Trophoblast cell (in vitro differentiated cells and primary cell): ENCODE measurements around the gene DIAPH3.

ENCODE experiments used
- DNase-seq, 2 donors: peaks; one replicate each; pipeline ENCODE4 v3.0.0-alpha.2; 2016
- H2AFZ ChIP-seq: 2 replicates; pipeline ENCODE4 v1.6.1; 2013; ENCODE audit warnings: low read length, moderate library complexity, mild to moderate bottlenecking; ENCODE audit not compliant: insufficient read depth, poor library complexity
- H2AK5ac ChIP-seq: 2 replicates; pipeline ENCODE4 v1.6.1; 2013; ENCODE audit warnings: mild to moderate bottlenecking, low read length
- H2BK120ac ChIP-seq: 2 replicates; pipeline ENCODE4 v1.6.1; 2013; ENCODE audit warnings: low read length, mild to moderate bottlenecking, moderate library complexity; ENCODE audit not compliant: insufficient read depth, poor library complexity
- H2BK12ac ChIP-seq: 2 replicates; pipeline ENCODE4 v1.6.1; 2013; ENCODE audit warnings: mild to moderate bottlenecking, low read length, moderate library complexity
- H2BK5ac ChIP-seq: 2 replicates; pipeline ENCODE4 v1.6.1; 2013; ENCODE audit warnings: low read length, low read depth, moderate library complexity, mild to moderate bottlenecking; ENCODE audit not compliant: poor library complexity
- H3K14ac ChIP-seq: 2 replicates; pipeline ENCODE4 v1.6.1; 2013; ENCODE audit warnings: mild to moderate bottlenecking, low read length
- H3K18ac ChIP-seq: 2 replicates; pipeline ENCODE4 v1.6.1; 2013; ENCODE audit warnings: mild to moderate bottlenecking, low read length
- H3K23ac ChIP-seq: 2 replicates; pipeline ENCODE4 v1.6.1; 2013; ENCODE audit warnings: low read length
- H3K27ac ChIP-seq: 2 replicates; pipeline ENCODE4 v1.5.1; 2013; ENCODE audit warnings: low read depth, mild to moderate bottlenecking, inconsistent platforms, low read length, moderate library complexity
- H3K27me3 ChIP-seq: 2 replicates; pipeline ENCODE4 v1.6.1; 2013; ENCODE audit warnings: inconsistent platforms, mild to moderate bottlenecking, low read length, moderate library complexity; ENCODE audit not compliant: insufficient read depth
- H3K36me3 ChIP-seq, 2 experiments: 1 replicate in 1 of 2; 2 replicates in 1 of 2; pipeline ENCODE4 v1.6.1; 2013; ENCODE audit warnings: low read length in 2 of 2, mild to moderate bottlenecking in 2 of 2, moderate library complexity in 1 of 2; ENCODE audit not compliant: insufficient read depth in 2 of 2, control insufficient read depth in 1 of 2
- H3K4ac ChIP-seq: 2 replicates; pipeline ENCODE4 v1.6.1; 2013; ENCODE audit warnings: low read depth, mild to moderate bottlenecking, low read length, moderate library complexity
- H3K4me1 ChIP-seq, 2 experiments: 1 replicate in 1 of 2; 2 replicates in 1 of 2; pipeline ENCODE4 v1.6.1; 2013; ENCODE audit warnings: low read length in 2 of 2, mild to moderate bottlenecking in 2 of 2, moderate library complexity in 1 of 2; ENCODE audit not compliant: insufficient read depth in 2 of 2, control insufficient read depth in 1 of 2
- H3K4me2 ChIP-seq: 2 replicates; pipeline ENCODE4 v1.6.1; 2013; ENCODE audit warnings: inconsistent platforms, mild to moderate bottlenecking, low read length, moderate library complexity
- H3K4me3 ChIP-seq: 2 replicates; pipeline ENCODE4 v1.5.1; 2013; ENCODE audit warnings: mild to moderate bottlenecking, low read depth, low read length, inconsistent platforms
- H3K79me1 ChIP-seq: one replicate; pipeline ENCODE4 v1.6.1; 2013; ENCODE audit warnings: low read length
- H3K79me2 ChIP-seq: 2 replicates; pipeline ENCODE4 v1.6.1; 2013; ENCODE audit warnings: low read length, mild to moderate bottlenecking; ENCODE audit not compliant: control insufficient read depth, insufficient read depth, poor library complexity
- H3K9ac ChIP-seq: 2 replicates; pipeline ENCODE4 v1.6.1; 2013; ENCODE audit warnings: mild to moderate bottlenecking, low read length
- H3K9me3 ChIP-seq: 2 replicates; pipeline ENCODE4 v1.6.1; 2013; ENCODE audit warnings: low read depth, mild to moderate bottlenecking, control low read depth, inconsistent platforms, low read length; ENCODE audit not compliant: insufficient read depth
- H4K12ac ChIP-seq: 2 replicates; pipeline ENCODE4 v1.6.1; 2013; ENCODE audit warnings: low read depth, mild to moderate bottlenecking, low read length, moderate library complexity
- H4K8ac ChIP-seq: 2 replicates; pipeline ENCODE4 v1.6.1; 2013; ENCODE audit warnings: low read depth, mild to moderate bottlenecking, low read length, moderate library complexity
- H4K91ac ChIP-seq: one replicate; pipeline ENCODE4 v1.6.1; 2013; ENCODE audit warnings: low read depth, mild to moderate bottlenecking, low read length, moderate library complexity
- WGBS: extraction: QIAGEN DNeasy Blood & Tissue Kit; methylation state at CpG from one replicate; pipeline ENCODE4 v1.1.7; 2013; ENCODE audit warnings: missing lambda C conversion rate; ENCODE audit not compliant: insufficient read length, insufficient coverage; ENCODE audit errors: extremely low coverage; 5-methylcytosine and 5-hydroxymethylcytosine counted together

The DIAPH3 gene

DNA sequence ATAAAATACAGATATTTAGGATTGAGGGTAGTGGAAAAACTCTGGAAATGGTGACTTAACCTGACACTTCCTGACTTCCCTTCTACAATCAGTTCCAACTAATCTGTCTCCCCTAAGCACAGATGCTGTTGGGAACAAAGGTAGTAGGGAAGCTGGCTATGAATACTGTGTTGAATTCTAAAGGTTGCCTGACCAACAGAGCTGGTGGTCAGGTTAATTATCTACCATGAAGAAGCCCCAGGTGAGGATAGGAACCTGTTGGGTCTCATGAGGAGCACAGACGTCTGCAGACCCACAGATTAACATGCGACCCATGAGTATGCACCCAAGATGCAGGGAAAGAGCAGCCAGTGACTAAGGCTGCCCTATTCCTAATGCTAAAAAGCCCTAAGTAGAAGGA, 172.3 kb downstream of the DIAPH3 start:
- WGBS = no CpG with 5 or more reads among the region's 2 CpGs
- Histone ChIP-seq H4K91ac (no peak overlapping the region), H3K4me1 (no peaks in the 10 kb centered on the region), H2AK5ac (no peak overlapping the region), H2BK5ac (no peak overlapping the region), H3K4me2 (no peak overlapping the region), H3K4ac (no peak overlapping the region), H4K8ac (no peak overlapping the region), H4K12ac (no peak overlapping the region), H3K9me3 (no peaks in the 10 kb centered on the region), H2BK12ac (no peak overlapping the region), H3K23ac (no peak overlapping the region), H3K14ac (no peak overlapping the region), H3K27ac (no peak overlapping the region), H3K9ac (no peak overlapping the region), H2BK120ac (no peak overlapping the region), H3K18ac (no peak overlapping the region), H3K79me2 (no peaks in the 10 kb centered on the region), H3K36me3 (no peaks in the 10 kb centered on the region), H3K79me1 (no peaks in the 10 kb centered on the region), H2AFZ (no peak overlapping the region), H3K4me3 (no peak overlapping the region), H3K27me3 (no peaks in the 10 kb centered on the region)
- DNase-seq = no peak

DNA sequence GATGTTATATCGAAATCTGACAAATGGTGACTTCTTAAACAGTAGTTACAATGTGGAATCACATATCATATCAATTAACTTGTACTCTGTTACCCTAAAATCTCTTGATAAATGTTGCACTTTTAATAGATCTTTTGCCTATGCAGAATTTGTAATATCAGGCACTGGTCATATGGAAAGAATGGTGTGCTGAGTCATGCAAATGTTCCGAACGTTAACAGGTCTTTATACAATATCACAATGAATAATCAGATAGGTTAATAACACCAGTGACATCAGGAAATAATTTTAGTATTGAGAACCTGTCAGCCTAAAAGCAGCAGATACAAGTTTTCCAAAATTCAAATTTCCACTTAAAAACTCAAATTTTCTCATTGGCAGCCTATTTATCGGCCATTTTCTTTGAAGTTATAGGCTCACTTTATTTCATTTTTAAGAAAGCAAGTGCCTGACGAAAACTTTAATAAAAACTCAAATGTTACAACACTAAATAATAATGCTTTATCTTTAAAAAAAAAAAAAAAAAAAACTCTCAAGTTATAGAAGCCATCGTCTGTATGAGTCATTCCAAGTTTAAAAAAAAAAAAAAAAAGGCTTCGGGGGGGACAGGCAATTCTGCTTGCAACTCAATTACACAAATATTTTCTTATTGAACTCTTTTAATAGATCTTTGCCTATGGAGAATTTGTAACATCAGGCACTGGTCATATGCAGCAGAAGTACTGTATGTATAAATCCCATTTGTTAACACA, 180.9 kb downstream of the DIAPH3 start:
- no peaks in the 10 kb centered on the region for H3K79me1 ChIP-seq
- H3K18ac ChIP-seq = no peak overlapping the region
- H3K9ac ChIP-seq = no peak overlapping the region
- H2AFZ ChIP-seq = no peak overlapping the region
- no peak overlapping the region for H3K4ac ChIP-seq
- H2BK12ac ChIP-seq = no peak overlapping the region
- DNase-seq = no peak
- H3K36me3 ChIP-seq = peaks cover 0 to under 1% of the 10 kb centered on the region in 2 experiments
- no peak overlapping the region for H2BK5ac ChIP-seq
- H4K91ac ChIP-seq = no peak overlapping the region
- H4K12ac ChIP-seq = no peak overlapping the region
- H2BK120ac ChIP-seq = no peak overlapping the region
- H3K27ac ChIP-seq = no peak overlapping the region
- no peak overlapping the region for H3K4me2 ChIP-seq
- H3K4me1 ChIP-seq = no peaks in the 10 kb centered on the region
- H3K9me3 ChIP-seq = no peaks in the 10 kb centered on the region
- no peak overlapping the region for H2AK5ac ChIP-seq
- WGBS = no CpG with 5 or more reads among the region's 7 CpGs
- H3K4me3 ChIP-seq = no peak overlapping the region
- H3K23ac ChIP-seq = no peak overlapping the region
- no peak overlapping the region for H4K8ac ChIP-seq
- no peaks in the 10 kb centered on the region for H3K79me2 ChIP-seq
- no peak overlapping the region for H3K14ac ChIP-seq
- no peaks in the 10 kb centered on the region for H3K27me3 ChIP-seq

DNA sequence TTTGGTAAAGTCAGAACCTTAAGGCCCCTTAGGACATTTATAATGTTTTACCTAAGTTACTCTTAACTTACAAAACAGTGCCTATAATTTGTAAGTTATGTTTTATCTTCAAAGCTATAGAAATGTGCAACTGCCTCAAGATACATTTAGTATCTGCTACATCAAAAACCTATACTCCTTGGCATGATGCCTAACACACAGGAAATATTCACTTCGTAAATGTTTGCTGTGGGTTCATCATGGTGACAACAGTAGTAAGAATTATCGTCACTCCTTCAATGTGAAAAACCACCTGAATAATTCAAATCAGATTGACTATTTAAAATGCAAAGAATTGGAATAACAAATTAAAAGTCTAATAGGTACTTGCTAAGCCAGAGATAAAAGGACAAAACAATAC, 184.1 kb downstream of the DIAPH3 start:
- H2AK5ac ChIP-seq = no peak overlapping the region

GRCh38 chr13:59978862-59979261, 184.9 kb downstream of the DIAPH3 start:
- Histone ChIP-seq H3K4ac (no peak overlapping the region), H4K12ac (no peak overlapping the region), H3K14ac (no peak overlapping the region), H3K27ac (no peak overlapping the region), H3K79me2 (no peaks in the 10 kb centered on the region), H3K9me3 (no peaks in the 10 kb centered on the region), H4K8ac (no peak overlapping the region), H3K27me3 (no peaks in the 10 kb centered on the region), H2AFZ (no peak overlapping the region), H2BK120ac (no peak overlapping the region), H3K23ac (no peak overlapping the region), H2BK12ac (no peak overlapping the region), H2AK5ac (no peak overlapping the region), H3K79me1 (no peaks in the 10 kb centered on the region), H3K18ac (no peak overlapping the region), H3K4me3 (no peak overlapping the region), H3K9ac (no peak overlapping the region), H4K91ac (no peak overlapping the region), H3K4me1 (no peaks in the 10 kb centered on the region), H3K36me3 (peaks cover 0 to 1% of the 10 kb centered on the region in 2 experiments), H2BK5ac (no peak overlapping the region), H3K4me2 (no peak overlapping the region)
- DNase-seq = no peak

More for the DNA sequence above, 184.1 kb downstream of the DIAPH3 start:
- Histone ChIP-seq H3K23ac (no peak overlapping the region), H4K91ac (no peak overlapping the region), H3K9ac (no peak overlapping the region), H4K12ac (no peak overlapping the region), H3K27me3 (no peaks in the 10 kb centered on the region), H3K79me1 (no peaks in the 10 kb centered on the region), H3K36me3 (peaks cover 0 to 1% of the 10 kb centered on the region in 2 experiments), H3K27ac (no peak overlapping the region), H3K4me1 (no peaks in the 10 kb centered on the region), H3K9me3 (no peaks in the 10 kb centered on the region), H2BK120ac (no peak overlapping the region), H3K79me2 (no peaks in the 10 kb centered on the region), H2BK12ac (no peak overlapping the region), H3K14ac (no peak overlapping the region), H2BK5ac (no peak overlapping the region), H3K4me2 (no peak overlapping the region), H3K18ac (no peak overlapping the region), H3K4me3 (no peak overlapping the region), H3K4ac (no peak overlapping the region), H4K8ac (no peak overlapping the region), H2AFZ (no peak overlapping the region)
- WGBS = no CpG with 5 or more reads among the region's 2 CpGs
- DNase-seq = no peak
